Large intestine (tissue), 3 donors: ENCODE results near the gene KCNG2. TPM values are rescaled to one million over a fixed set of nuclear protein-coding genes. Genes with fewer than 3 reads are reported as not detected.

Experiments
- DNase-seq, 2 donors: peaks; one replicate each; pipeline versions ENCODE4 v3.0.0 to v3.0.0-alpha.2; 2013
- H3K27ac ChIP-seq: one replicate; pipeline ENCODE4 v1.5.1; 2013; ENCODE audit warnings: low read length
- H3K27me3 ChIP-seq: 2 replicates; pipeline ENCODE4 v1.6.1; 2013; ENCODE audit warnings: low read length; ENCODE audit not compliant: control insufficient read depth, insufficient read depth
- H3K36me3 ChIP-seq: 2 replicates; pipeline ENCODE4 v1.6.1; 2013; ENCODE audit warnings: low read length; ENCODE audit not compliant: control insufficient read depth, insufficient read depth
- H3K4me1 ChIP-seq: one replicate; pipeline ENCODE4 v1.6.1; 2013; ENCODE audit warnings: low read length; ENCODE audit not compliant: control insufficient read depth, insufficient read depth
- H3K4me3 ChIP-seq: one replicate; pipeline ENCODE4 v1.5.1; 2013; ENCODE audit warnings: low read length
- H3K9me3 ChIP-seq: one replicate; pipeline ENCODE4 v1.6.1; 2013; ENCODE audit warnings: mild to moderate bottlenecking, low read depth, low read length, moderate library complexity; ENCODE audit not compliant: control insufficient read depth
- WGBS: methylation state at CpG from one replicate; pipeline ENCODE4 v1.1.5; 2013; ENCODE audit warnings: low lambda C conversion rate; ENCODE audit not compliant: insufficient coverage; 5-methylcytosine and 5-hydroxymethylcytosine counted together
- polyA plus RNA-seq: library from polyadenylated mRNA; unstranded; fragments of 120-200 nt; gene quantifications from one replicate; pipeline ENCODE4 v1.2.1, GENCODE V29; 2013

The KCNG2 gene
- polyA plus RNA-seq, 1 donor: 0.46 TPM

- H3K27me3 ChIP-seq: no peaks in the 10 kb centered on the region
- no peak for DNase-seq
- peaks cover 41% of the 10 kb centered on the region for H3K9me3 ChIP-seq
- H3K36me3 ChIP-seq: no peaks in the 10 kb centered on the region
- no peak overlapping the region for H3K27ac ChIP-seq
- WGBS: no CpG with 5 or more reads among the region's 16 CpGs
- H3K4me1 ChIP-seq: no peaks in the 10 kb centered on the region
- H3K4me3 ChIP-seq: no peak overlapping the region
Observed at GRCh38 chr18:79888016-79888415, 90.3 kb downstream of the KCNG2 start.

GRCh38 chr18:79889569-79889968 is 91.8 kb downstream of the KCNG2 start:
- no peak overlapping the region for H3K4me3 ChIP-seq
- no peaks in the 10 kb centered on the region for H3K36me3 ChIP-seq
- DNase-seq: no peak
- H3K9me3 ChIP-seq: peaks cover 35% of the 10 kb centered on the region
- no peak overlapping the region for H3K27ac ChIP-seq
- WGBS: 73% methylated on average over 3 of the region's 14 CpGs
- no peaks in the 10 kb centered on the region for H3K27me3 ChIP-seq
- H3K4me1 ChIP-seq: no peaks in the 10 kb centered on the region

GRCh38 chr18:79890674-79891073 is 92.9 kb downstream of the KCNG2 start:
- 100% methylated on average over 1 of the region's 5 CpGs for WGBS
- DNase-seq: no peak

GRCh38 chr18:79896738-79897137 is 99.0 kb downstream of the KCNG2 start:
- 100% methylated on average over 2 of the region's 3 CpGs for WGBS
- DNase-seq: no peak
- Histone ChIP-seq H3K27ac (no peak overlapping the region), H3K4me3 (no peak overlapping the region), H3K36me3 (peaks cover under 1% of the 10 kb centered on the region), H3K27me3 (no peaks in the 10 kb centered on the region), H3K9me3 (peaks cover 51% of the 10 kb centered on the region), H3K4me1 (no peaks in the 10 kb centered on the region)

More at GRCh38 chr18:79890674-79891073, 92.9 kb downstream of the KCNG2 start:
- Histone ChIP-seq H3K9me3 (peaks cover 30% of the 10 kb centered on the region), H3K27ac (no peak overlapping the region), H3K27me3 (no peaks in the 10 kb centered on the region), H3K4me1 (no peaks in the 10 kb centered on the region), H3K36me3 (no peaks in the 10 kb centered on the region), H3K4me3 (no peak overlapping the region)

GRCh38 chr18:79897940-79898625 is 100.3 kb downstream of the KCNG2 start:
- no CpG with 5 or more reads among the region's 15 CpGs for WGBS
- DNase-seq: no peak
- no peaks in the 10 kb centered on the region for H3K27me3 ChIP-seq
- no peaks in the 10 kb centered on the region for H3K4me1 ChIP-seq
- H3K4me3 ChIP-seq: no peak overlapping the region
- no peak overlapping the region for H3K27ac ChIP-seq
- peaks cover 61% of the 10 kb centered on the region for H3K9me3 ChIP-seq
- peaks cover 2% of the 10 kb centered on the region for H3K36me3 ChIP-seq

GRCh38 chr18:79898952-79899608 is 101.3 kb downstream of the KCNG2 start:
- Histone ChIP-seq H3K4me3 (no peak overlapping the region), H3K36me3 (peaks cover 6% of the 10 kb centered on the region), H3K27me3 (no peaks in the 10 kb centered on the region), H3K27ac (no peak overlapping the region), H3K9me3 (peaks cover 67% of the 10 kb centered on the region), H3K4me1 (no peaks in the 10 kb centered on the region)
- no CpG with 5 or more reads among the region's 70 CpGs for WGBS
- DNase-seq: no peak

- Histone ChIP-seq H3K4me1 (no peaks in the 10 kb centered on the region), H3K36me3 (peaks cover 9% of the 10 kb centered on the region), H3K4me3 (no peak overlapping the region), H3K27ac (no peak overlapping the region), H3K27me3 (no peaks in the 10 kb centered on the region), H3K9me3 (peaks cover 73% of the 10 kb centered on the region)
- no CpG with 5 or more reads among the region's 53 CpGs for WGBS
- no peak for DNase-seq
Observed at GRCh38 chr18:79899609-79900445, 102.1 kb downstream of the KCNG2 start.

GRCh38 chr18:79900610-79901570 is 103.2 kb downstream of the KCNG2 start:
- no peaks in the 10 kb centered on the region for H3K4me1 ChIP-seq
- no peaks in the 10 kb centered on the region for H3K27me3 ChIP-seq
- no CpG with 5 or more reads among the region's 28 CpGs for WGBS
- no peak overlapping the region for H3K27ac ChIP-seq
- H3K36me3 ChIP-seq: peaks cover 11% of the 10 kb centered on the region
- DNase-seq: no peak
- peaks cover 71% of the 10 kb centered on the region for H3K9me3 ChIP-seq
- H3K4me3 ChIP-seq: no peak overlapping the region

GRCh38 chr18:79901665-79902064 is 103.9 kb downstream of the KCNG2 start:
- DNase-seq: no peak
- WGBS: 100% methylated on average over 1 of the region's 13 CpGs
- peaks cover 69% of the 10 kb centered on the region for H3K9me3 ChIP-seq
- H3K36me3 ChIP-seq: peaks cover 11% of the 10 kb centered on the region
- no peaks in the 10 kb centered on the region for H3K4me1 ChIP-seq
- no peaks in the 10 kb centered on the region for H3K27me3 ChIP-seq
- H3K4me3 ChIP-seq: no peak overlapping the region
- H3K27ac ChIP-seq: no peak overlapping the region
